H1 (cell line): ENCODE measurements around the gene NT5M. TPM values are rescaled to one million over a fixed set of nuclear protein-coding genes. Genes with fewer than 3 reads are reported as not detected.
A peak's percentile ranks its signal among the peaks of the same experiment; 100 is the strongest.

Source experiments
- JUND ChIP-seq: IDR thresholded peaks from 2 replicates; pipeline ENCODE4 v1.6.1; 2011; ENCODE audit warnings: mild to moderate bottlenecking, improper control_type of control experiment, low read length
- polyA plus RNA-seq, 7 experiments: library from polyadenylated mRNA; depleted of rRNA in 3 of 7; stranded (reverse) in 5 of 7; unstranded in 2 of 7; fragments of >200 nt in 5 of 7; fragments of 200-250 nt in 2 of 7; gene quantifications; 1 replicate in 5 of 7; 2 replicates in 1 of 7; 4 replicates in 1 of 7; pipeline versions ENCODE4 v1.2.1 to v1.2.3, GENCODE V29; 2011 to 2013; ENCODE audit warnings: missing spikeins in 2 of 7, mixed read lengths in 2 of 7
- total RNA-seq: library from RNA; stranded (reverse); fragmentation: NEBNext Ultra II Directional; extraction: Animal tissue kit (Norgen Biotek cat#: 25700); gene quantifications from 2 replicates; pipeline ENCODE4 v1.2.1, GENCODE V29; 2021
- TF ChIP-seq, protein P1 (sequence below), 3 experiments: IDR thresholded peaks; 1 replicate in 2 of 3; 2 replicates in 1 of 3; pipeline versions ENCODE4 v1.5.1 to v1.6.1; 2011; ENCODE audit warnings: low read length in 3 of 3, mild to moderate bottlenecking in 3 of 3, inconsistent platforms in 2 of 3, low read depth in 1 of 3, moderate library complexity in 1 of 3; ENCODE audit not compliant: insufficient read depth in 1 of 3; ENCODE audit errors: control extremely low read depth in 1 of 3
- TF ChIP-seq, protein P2 (sequence below): IDR thresholded peaks from 2 replicates; pipeline ENCODE4 v1.6.1; 2012; ENCODE audit warnings: low read length, inconsistent platforms

NT5M gene
- total and polyA plus RNA-seq, 2 of the 8 experiments (the other 6 are each of a cell fraction or from before 2014, with no cell fraction given) = 7.6 to 18.2 TPM

DNA sequence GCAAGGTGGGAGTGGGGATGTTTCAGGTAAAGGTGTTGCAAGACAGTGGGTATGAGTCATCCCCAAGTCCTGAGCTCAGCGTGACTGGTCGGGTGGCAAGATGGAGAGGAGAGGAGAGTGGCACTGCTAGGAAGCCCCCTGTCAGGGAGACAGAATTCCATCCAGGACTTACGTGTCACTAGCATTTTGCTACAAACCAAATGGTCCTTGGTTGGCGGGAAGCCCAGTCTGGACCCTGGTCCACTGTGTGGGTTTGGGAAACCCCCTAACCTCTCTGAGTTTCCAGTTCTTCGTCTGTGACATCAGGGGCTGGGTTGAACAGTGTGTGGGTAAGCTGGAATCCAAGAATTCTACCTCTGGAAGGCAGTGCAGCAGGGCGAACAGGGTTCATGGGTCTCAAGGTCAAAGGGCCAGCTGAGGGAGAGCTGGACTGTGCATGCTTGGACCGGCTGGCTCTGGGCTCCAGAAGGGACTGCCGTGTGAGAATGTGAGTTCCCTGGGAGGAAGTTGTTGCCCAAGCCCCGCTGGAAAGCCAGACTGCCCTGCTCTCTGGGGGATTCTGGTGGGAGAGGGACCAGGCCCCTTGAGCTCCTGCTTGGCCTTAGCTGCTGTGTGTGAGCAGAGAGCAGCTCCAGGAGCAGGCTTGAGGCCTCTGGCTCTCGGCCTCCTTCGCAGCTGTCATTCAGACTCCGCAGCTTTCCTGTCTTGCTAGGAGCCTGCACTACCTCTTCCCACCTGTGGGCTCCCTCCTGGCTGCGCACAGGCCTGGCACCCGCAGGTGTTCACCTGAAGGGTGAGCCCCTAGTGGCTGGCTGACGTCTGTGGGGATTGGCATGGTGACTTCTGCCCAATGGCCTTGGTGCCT, 84.6 kb downstream of the NT5M start (continued):
- TF ChIP-seq, protein P1, sequence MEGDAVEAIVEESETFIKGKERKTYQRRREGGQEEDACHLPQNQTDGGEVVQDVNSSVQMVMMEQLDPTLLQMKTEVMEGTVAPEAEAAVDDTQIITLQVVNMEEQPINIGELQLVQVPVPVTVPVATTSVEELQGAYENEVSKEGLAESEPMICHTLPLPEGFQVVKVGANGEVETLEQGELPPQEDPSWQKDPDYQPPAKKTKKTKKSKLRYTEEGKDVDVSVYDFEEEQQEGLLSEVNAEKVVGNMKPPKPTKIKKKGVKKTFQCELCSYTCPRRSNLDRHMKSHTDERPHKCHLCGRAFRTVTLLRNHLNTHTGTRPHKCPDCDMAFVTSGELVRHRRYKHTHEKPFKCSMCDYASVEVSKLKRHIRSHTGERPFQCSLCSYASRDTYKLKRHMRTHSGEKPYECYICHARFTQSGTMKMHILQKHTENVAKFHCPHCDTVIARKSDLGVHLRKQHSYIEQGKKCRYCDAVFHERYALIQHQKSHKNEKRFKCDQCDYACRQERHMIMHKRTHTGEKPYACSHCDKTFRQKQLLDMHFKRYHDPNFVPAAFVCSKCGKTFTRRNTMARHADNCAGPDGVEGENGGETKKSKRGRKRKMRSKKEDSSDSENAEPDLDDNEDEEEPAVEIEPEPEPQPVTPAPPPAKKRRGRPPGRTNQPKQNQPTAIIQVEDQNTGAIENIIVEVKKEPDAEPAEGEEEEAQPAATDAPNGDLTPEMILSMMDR (IDR thresholded peaks at IDR 0.05; ENCODE audit: control extremely low read depth in 1 of 3, insufficient read depth in 1 of 3, low read depth in 1 of 3, low read length in 3 of 3) = peak; percentile 95 to 99 (median 96)
- no peak for TF ChIP-seq JUND
- TF ChIP-seq, protein P2, sequence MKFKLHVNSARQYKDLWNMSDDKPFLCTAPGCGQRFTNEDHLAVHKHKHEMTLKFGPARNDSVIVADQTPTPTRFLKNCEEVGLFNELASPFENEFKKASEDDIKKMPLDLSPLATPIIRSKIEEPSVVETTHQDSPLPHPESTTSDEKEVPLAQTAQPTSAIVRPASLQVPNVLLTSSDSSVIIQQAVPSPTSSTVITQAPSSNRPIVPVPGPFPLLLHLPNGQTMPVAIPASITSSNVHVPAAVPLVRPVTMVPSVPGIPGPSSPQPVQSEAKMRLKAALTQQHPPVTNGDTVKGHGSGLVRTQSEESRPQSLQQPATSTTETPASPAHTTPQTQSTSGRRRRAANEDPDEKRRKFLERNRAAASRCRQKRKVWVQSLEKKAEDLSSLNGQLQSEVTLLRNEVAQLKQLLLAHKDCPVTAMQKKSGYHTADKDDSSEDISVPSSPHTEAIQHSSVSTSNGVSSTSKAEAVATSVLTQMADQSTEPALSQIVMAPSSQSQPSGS = no peak
- TF ChIP-seq, all 59 proteins: peak for 7
